ENCODE measurements around the gene BBS9. TPM values are rescaled to one million over a fixed set of nuclear protein-coding genes. Genes with fewer than 3 reads are reported as not detected.
"Not testable (repeated sequence)": the region's sequence is repeated elsewhere in the genome, so short reads cannot be mapped to it uniquely, and the experiment has no call there.

The BBS9 gene
- total and polyA plus RNA-seq, 2 donors: 6.9 to 12.1 TPM

DNA sequence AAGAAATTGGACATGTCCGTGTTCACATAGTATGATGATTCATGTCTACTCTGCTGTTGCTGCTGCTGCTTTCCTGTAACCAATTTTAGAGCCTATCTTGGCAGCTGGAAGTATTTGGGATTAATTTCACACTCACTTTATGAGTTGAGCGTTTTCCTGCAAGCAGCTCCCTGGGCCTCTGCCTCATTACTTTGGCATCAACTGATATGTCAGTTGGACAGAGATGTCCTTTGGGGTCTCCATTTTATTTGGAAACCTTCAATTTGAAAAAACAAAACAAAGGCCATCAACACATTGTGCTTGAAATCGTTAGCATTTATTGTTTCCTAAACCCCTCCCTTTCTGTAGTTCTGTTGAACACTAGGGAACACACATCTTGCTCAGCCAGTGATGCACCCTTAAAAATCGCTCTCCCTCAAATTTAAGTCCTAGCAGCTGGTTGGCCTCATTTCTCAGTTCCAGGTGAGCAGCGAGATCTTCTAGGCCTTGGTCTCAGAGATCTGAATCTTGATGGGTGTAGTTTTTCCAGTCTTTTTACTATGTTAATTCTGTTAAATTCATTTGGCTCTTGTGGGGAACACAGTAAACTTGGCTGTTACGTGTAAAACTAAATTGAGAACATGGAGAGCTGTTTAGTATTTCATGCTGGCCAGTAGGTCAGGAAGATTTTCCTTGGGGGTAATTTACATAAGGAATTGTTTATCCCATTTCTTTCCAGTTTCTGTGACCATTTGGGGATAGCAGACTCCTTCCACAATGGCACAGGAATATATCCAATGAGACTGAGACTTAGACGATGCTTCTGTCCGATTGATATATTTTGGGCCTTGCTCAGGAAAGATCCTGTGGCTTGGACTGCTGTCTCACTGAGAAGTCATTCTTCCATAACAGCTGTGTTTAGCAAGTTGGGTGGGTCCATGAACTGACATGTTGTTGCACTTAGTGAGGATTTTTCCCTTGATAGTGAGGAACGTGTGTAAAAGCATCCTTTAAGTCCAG, 371.6 kb downstream of the BBS9 start:
- Histone ChIP-seq H3K27ac (ENCODE audit: low read depth in 1 of 2, low read length in 1 of 2) (no peak overlapping the region), H3K4me3 (ENCODE audit: low read length in 2 of 2) (no peak overlapping the region), H3K27me3 (ENCODE audit: control insufficient read depth in 2 of 2, insufficient read depth in 1 of 2, low read length in 1 of 2) (no peaks in the 10 kb centered on the region), H3K4me1 (ENCODE audit: control insufficient read depth in 2 of 2, insufficient read depth in 2 of 2, low read length in 2 of 2) (no peaks in the 10 kb centered on the region), H3K9me3 (ENCODE audit: control insufficient read depth in 2 of 2, insufficient read depth in 1 of 2, low read length in 1 of 2) (no peaks in the 10 kb centered on the region), H3K36me3 (ENCODE audit: control insufficient read depth in 2 of 2, insufficient read depth in 2 of 2, low read length in 1 of 2) (no peaks in the 10 kb centered on the region)
- no peak for DNase-seq (ENCODE audit: low read depth in 6 of 9, low spot score in 9 of 9)
- WGBS: 93% methylated on average over 9 of the region's 9 CpGs

DNA sequence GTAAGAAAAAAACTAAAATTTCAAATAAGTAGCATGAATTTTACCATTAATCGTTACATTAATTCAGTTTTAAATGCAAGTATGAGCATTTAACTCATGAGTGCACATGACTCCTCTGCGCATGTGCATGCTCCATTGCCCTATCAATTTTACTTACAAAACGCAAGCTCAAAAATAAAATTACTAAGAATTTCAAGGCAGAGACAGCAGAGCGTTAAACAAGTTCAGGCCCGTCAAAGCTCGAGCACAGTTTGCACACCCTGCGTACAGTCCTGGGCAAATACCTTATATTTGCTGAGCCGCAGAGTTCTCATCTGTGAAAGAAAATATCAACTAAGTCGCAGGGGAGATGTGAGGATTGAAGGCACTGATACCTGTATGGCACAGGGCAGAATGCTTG, 373.6 kb downstream of the BBS9 start:
- no peaks in the 10 kb centered on the region for H3K4me1 ChIP-seq (ENCODE audit: control insufficient read depth in 2 of 2, insufficient read depth in 2 of 2, low read length in 2 of 2)
- H3K27ac ChIP-seq (ENCODE audit: low read depth in 1 of 2, low read length in 1 of 2): no peak overlapping the region
- no peak overlapping the region for H3K4me3 ChIP-seq (ENCODE audit: low read length in 2 of 2)
- H3K27me3 ChIP-seq (ENCODE audit: control insufficient read depth in 2 of 2, insufficient read depth in 1 of 2, low read length in 1 of 2): no peaks in the 10 kb centered on the region
- WGBS: 94% methylated on average over 9 of the region's 9 CpGs
- H3K36me3 ChIP-seq (ENCODE audit: control insufficient read depth in 2 of 2, insufficient read depth in 2 of 2, low read length in 1 of 2): no peaks in the 10 kb centered on the region
- DNase-seq (ENCODE audit: low read depth in 6 of 9, low spot score in 9 of 9): no peak
- H3K9me3 ChIP-seq (ENCODE audit: control insufficient read depth in 2 of 2, insufficient read depth in 1 of 2, low read length in 1 of 2): no peaks in the 10 kb centered on the region

DNA sequence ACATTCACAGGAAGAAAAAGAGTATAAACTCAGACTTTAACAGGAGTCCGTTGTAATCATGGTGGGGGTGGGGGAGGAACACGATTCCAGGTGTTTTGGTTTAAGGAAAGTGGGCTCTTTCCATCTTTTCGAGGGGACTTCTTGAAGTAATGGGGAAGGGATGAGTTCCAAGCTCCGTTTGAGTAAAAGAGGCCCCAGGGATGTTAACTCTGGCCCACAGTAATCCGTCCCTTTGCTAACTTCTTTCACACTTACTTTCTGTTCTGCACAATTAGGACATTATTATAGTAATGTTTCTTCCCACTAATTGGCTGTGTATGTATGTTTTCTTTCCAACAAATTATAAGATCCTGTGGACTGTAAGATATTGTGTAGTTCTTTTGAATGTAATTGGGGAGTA, 374.4 kb downstream of the BBS9 start:
- DNase-seq (ENCODE audit: low read depth in 6 of 9, low spot score in 9 of 9): no peak
- Histone ChIP-seq H3K4me3 (ENCODE audit: low read length in 2 of 2) (no peak overlapping the region), H3K27ac (ENCODE audit: low read depth in 1 of 2, low read length in 1 of 2) (no peak overlapping the region), H3K4me1 (ENCODE audit: control insufficient read depth in 2 of 2, insufficient read depth in 2 of 2, low read length in 2 of 2) (no peaks in the 10 kb centered on the region), H3K27me3 (ENCODE audit: control insufficient read depth in 2 of 2, insufficient read depth in 1 of 2, low read length in 1 of 2) (no peaks in the 10 kb centered on the region), H3K9me3 (ENCODE audit: control insufficient read depth in 2 of 2, insufficient read depth in 1 of 2, low read length in 1 of 2) (no peaks in the 10 kb centered on the region), H3K36me3 (ENCODE audit: control insufficient read depth in 2 of 2, insufficient read depth in 2 of 2, low read length in 1 of 2) (no peaks in the 10 kb centered on the region)
- 96% methylated on average over 5 of the region's 5 CpGs for whole genome bisulfite sequencing

DNA sequence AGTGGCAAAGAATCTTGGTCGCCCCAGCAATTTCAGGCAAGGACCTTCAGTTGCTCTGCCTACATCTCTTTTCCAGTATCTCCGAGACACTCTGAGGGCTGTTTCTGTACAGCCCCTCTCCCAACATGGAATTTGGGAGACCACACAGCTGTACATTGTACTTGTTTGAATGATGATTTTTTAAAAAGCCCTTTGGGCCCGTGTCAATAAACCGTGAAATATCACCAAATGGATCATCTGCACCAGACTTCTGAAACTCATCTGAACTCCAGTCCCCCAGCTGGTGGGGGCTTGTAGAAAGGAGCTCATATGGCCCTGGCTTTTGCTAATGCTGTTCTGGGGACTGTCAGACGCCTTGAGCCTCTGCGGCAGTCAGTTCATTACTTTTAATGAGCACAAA, 374.9 kb downstream of the BBS9 start:
- 97% methylated on average over 6 of the region's 6 CpGs for WGBS
- H3K27ac ChIP-seq (ENCODE audit: low read depth in 1 of 2, low read length in 1 of 2): no peak overlapping the region
- no peak overlapping the region for H3K4me3 ChIP-seq (ENCODE audit: low read length in 2 of 2)
- DNase-seq (ENCODE audit: low read depth in 6 of 9, low spot score in 9 of 9): no peak
- H3K4me1 ChIP-seq (ENCODE audit: control insufficient read depth in 2 of 2, insufficient read depth in 2 of 2, low read length in 2 of 2): no peaks in the 10 kb centered on the region
- H3K9me3 ChIP-seq (ENCODE audit: control insufficient read depth in 2 of 2, insufficient read depth in 1 of 2, low read length in 1 of 2): no peaks in the 10 kb centered on the region
- no peaks in the 10 kb centered on the region for H3K36me3 ChIP-seq (ENCODE audit: control insufficient read depth in 2 of 2, insufficient read depth in 2 of 2, low read length in 1 of 2)
- no peaks in the 10 kb centered on the region for H3K27me3 ChIP-seq (ENCODE audit: control insufficient read depth in 2 of 2, insufficient read depth in 1 of 2, low read length in 1 of 2)

DNA sequence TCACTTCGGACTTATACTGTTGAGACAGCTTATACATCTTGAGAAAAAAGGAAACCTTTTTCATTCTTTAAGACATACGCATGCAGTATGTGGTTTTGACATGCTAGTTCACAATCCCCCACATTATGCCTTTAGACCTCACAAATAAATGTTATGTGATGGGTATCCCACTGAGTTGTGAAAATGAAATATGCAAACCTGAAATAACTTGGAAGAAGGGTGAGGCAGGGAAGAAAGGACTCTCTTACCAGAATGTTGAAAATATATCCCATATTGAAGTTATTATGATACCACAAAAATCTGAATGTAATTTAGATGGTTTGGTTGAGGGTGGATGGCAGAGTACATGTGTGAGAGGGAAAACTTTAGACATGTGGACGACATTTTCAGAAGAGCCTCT, 379.8 kb downstream of the BBS9 start:
- H3K27ac ChIP-seq (ENCODE audit: low read depth in 1 of 2, low read length in 1 of 2): no peak overlapping the region
- WGBS: 98% methylated on average over 3 of the region's 3 CpGs
- H3K27me3 ChIP-seq (ENCODE audit: control insufficient read depth in 2 of 2, insufficient read depth in 1 of 2, low read length in 1 of 2): no peaks in the 10 kb centered on the region
- no peaks in the 10 kb centered on the region for H3K36me3 ChIP-seq (ENCODE audit: control insufficient read depth in 2 of 2, insufficient read depth in 2 of 2, low read length in 1 of 2)
- DNase-seq (ENCODE audit: low read depth in 6 of 9, low spot score in 9 of 9): no peak
- no peak overlapping the region for H3K4me3 ChIP-seq (ENCODE audit: low read length in 2 of 2)
- H3K9me3 ChIP-seq (ENCODE audit: control insufficient read depth in 2 of 2, insufficient read depth in 1 of 2, low read length in 1 of 2): no peaks in the 10 kb centered on the region
- H3K4me1 ChIP-seq (ENCODE audit: control insufficient read depth in 2 of 2, insufficient read depth in 2 of 2, low read length in 2 of 2): no peaks in the 10 kb centered on the region

DNA sequence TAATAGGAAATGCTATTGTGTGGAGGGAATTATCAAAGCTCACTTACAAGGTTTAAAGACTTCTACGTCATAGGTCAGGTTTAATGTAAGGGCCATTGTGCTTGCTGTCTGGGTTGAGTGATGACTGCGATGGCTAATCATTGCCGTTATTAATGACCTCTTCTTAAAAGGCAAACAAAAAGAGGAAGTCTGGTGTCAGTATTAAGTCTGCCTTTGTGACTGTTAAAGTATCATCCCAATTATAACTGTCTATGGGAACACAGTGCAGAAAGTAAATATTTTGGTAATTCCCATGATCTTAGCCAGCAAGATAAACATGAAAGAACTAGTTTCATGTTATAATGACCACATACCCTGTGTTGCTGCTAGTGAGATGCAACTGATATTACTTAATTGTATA, 382.4 kb downstream of the BBS9 start:
- no peaks in the 10 kb centered on the region for H3K27me3 ChIP-seq (ENCODE audit: control insufficient read depth in 2 of 2, insufficient read depth in 1 of 2, low read length in 1 of 2)
- DNase-seq (ENCODE audit: low read depth in 6 of 9, low spot score in 9 of 9): no peak
- 84% methylated on average over 3 of the region's 3 CpGs for WGBS
- H3K27ac ChIP-seq (ENCODE audit: low read depth in 1 of 2, low read length in 1 of 2): no peak overlapping the region
- H3K36me3 ChIP-seq (ENCODE audit: control insufficient read depth in 2 of 2, insufficient read depth in 2 of 2, low read length in 1 of 2): no peaks in the 10 kb centered on the region
- no peak overlapping the region for H3K4me3 ChIP-seq (ENCODE audit: low read length in 2 of 2)
- H3K9me3 ChIP-seq (ENCODE audit: control insufficient read depth in 2 of 2, insufficient read depth in 1 of 2, low read length in 1 of 2): no peaks in the 10 kb centered on the region
- no peaks in the 10 kb centered on the region for H3K4me1 ChIP-seq (ENCODE audit: control insufficient read depth in 2 of 2, insufficient read depth in 2 of 2, low read length in 2 of 2)

DNA sequence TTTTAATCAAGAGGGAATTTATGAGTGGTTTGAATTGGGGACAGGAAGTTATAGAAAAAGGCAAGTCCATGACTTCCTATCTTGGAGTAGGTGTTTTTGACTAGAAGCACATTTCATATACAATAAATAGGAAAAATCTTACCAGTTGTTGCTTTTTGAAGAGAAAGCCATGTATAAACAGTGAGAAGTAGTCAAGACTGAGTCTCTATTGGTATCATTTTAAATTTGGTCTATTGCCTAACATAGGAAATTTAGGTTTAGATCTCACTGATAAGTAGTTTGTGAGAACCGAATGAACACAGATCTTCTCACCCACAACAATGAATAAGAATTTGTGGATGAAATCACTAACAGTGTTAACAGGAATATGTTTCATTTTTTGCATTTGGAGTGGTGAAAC, 387.2 kb downstream of the BBS9 start:
- no peak for DNase-seq (ENCODE audit: low read depth in 6 of 9, low spot score in 9 of 9)
- Histone ChIP-seq H3K4me3 (ENCODE audit: low read length in 2 of 2) (no peak overlapping the region), H3K27ac (ENCODE audit: low read depth in 1 of 2, low read length in 1 of 2) (no peak overlapping the region), H3K9me3 (ENCODE audit: control insufficient read depth in 2 of 2, insufficient read depth in 1 of 2, low read length in 1 of 2) (no peaks in the 10 kb centered on the region), H3K36me3 (ENCODE audit: control insufficient read depth in 2 of 2, insufficient read depth in 2 of 2, low read length in 1 of 2) (no peaks in the 10 kb centered on the region), H3K4me1 (ENCODE audit: control insufficient read depth in 2 of 2, insufficient read depth in 2 of 2, low read length in 2 of 2) (no peaks in the 10 kb centered on the region), H3K27me3 (ENCODE audit: control insufficient read depth in 2 of 2, insufficient read depth in 1 of 2, low read length in 1 of 2) (no peaks in the 10 kb centered on the region)
- 28% methylated on average over 1 of the region's 1 CpG for WGBS

DNA sequence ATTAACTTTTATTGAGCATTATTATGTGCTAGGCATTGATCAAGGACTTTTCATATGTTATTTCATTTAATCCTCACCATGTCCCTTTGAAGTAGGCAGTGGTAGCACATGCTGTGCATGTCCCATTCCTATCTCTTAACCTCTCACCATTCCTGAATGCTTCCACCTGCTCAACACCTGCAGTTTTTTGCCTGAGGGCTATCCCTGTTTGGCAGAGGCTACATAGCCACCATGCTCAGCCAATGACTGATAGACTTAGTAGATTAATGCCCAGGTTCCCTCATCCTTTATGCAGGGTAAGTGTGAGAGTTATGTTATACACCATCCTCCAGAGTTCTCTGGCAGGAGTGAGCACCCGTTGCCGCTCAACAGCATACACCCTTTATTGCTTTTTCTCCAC, 387.8 kb downstream of the BBS9 start:
- no peaks in the 10 kb centered on the region for H3K4me1 ChIP-seq (ENCODE audit: control insufficient read depth in 2 of 2, insufficient read depth in 2 of 2, low read length in 2 of 2)
- no peak for DNase-seq (ENCODE audit: low read depth in 6 of 9, low spot score in 9 of 9)
- 98% methylated on average over 2 of the region's 2 CpGs for WGBS

DNA sequence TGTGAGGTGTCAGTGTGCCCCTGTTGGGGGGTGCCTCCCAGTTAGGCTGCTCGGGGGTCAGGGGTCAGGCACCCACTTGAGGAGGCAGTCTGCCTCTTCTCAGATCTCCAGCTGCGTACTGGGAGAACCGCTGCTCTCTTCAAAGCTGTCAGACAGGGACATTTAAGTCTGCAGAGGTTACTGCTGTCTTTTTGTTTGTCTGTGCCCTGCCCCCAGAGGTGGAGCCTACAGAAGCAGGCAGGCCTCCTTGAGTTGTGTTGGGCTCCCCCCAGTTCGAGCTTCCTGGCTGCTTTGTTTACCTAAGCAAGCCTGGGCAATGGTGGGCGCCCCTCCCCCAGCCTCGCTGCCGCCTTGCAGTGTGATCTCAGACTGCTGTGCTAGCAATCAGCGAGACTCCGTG, 397.6 kb downstream of the BBS9 start:
- H3K27me3 ChIP-seq (ENCODE audit: control insufficient read depth in 2 of 2, insufficient read depth in 1 of 2, low read length in 1 of 2); DNase-seq (ENCODE audit: low read depth in 6 of 9, low spot score in 9 of 9); H3K27ac ChIP-seq (ENCODE audit: low read depth in 1 of 2, low read length in 1 of 2); H3K4me1 ChIP-seq (ENCODE audit: control insufficient read depth in 2 of 2, insufficient read depth in 2 of 2, low read length in 2 of 2); H3K36me3 ChIP-seq (ENCODE audit: control insufficient read depth in 2 of 2, insufficient read depth in 2 of 2, low read length in 1 of 2); H3K4me3 ChIP-seq (ENCODE audit: low read length in 2 of 2); H3K9me3 ChIP-seq (ENCODE audit: control insufficient read depth in 2 of 2, insufficient read depth in 1 of 2, low read length in 1 of 2): not testable (repeated sequence)
- 88% methylated on average over 8 of the region's 9 CpGs for WGBS

More for the DNA sequence above, 387.8 kb downstream of the BBS9 start:
- no peak overlapping the region for H3K4me3 ChIP-seq (ENCODE audit: low read length in 2 of 2)
- H3K27ac ChIP-seq (ENCODE audit: low read depth in 1 of 2, low read length in 1 of 2): no peak overlapping the region
- H3K27me3 ChIP-seq (ENCODE audit: control insufficient read depth in 2 of 2, insufficient read depth in 1 of 2, low read length in 1 of 2): no peaks in the 10 kb centered on the region
- no peaks in the 10 kb centered on the region for H3K36me3 ChIP-seq (ENCODE audit: control insufficient read depth in 2 of 2, insufficient read depth in 2 of 2, low read length in 1 of 2)
- no peaks in the 10 kb centered on the region for H3K9me3 ChIP-seq (ENCODE audit: control insufficient read depth in 2 of 2, insufficient read depth in 1 of 2, low read length in 1 of 2)

Measured in thymus (tissue), 11 donors.